Astrocyte (in vitro differentiated cells and primary cell): ENCODE data around the gene ARPC2. TPM values are rescaled to one million over a fixed set of nuclear protein-coding genes. Genes with fewer than 3 reads are reported as not detected.

Source experiments
- DNase-seq: peaks from one replicate; pipeline ENCODE4 v3.0.0-alpha.2; 2010; ENCODE audit warnings: low read depth
- FAIRE-seq: peaks from 2 replicates; lab custom pipeline; 2011; peaks lifted over from hg19 to GRCh38; lab: Jason Lieb, UNC
- H2AFZ ChIP-seq: 2 replicates; pipeline ENCODE4 v1.6.0; 2012; ENCODE audit warnings: low read depth, low read length, inconsistent platforms
- H3K27ac ChIP-seq: 2 replicates; pipeline ENCODE4 v1.5.1; 2011; ENCODE audit warnings: low read depth, low read length, inconsistent platforms
- H3K27me3 ChIP-seq: 2 replicates; pipeline ENCODE4 v1.6.0; 2011; ENCODE audit warnings: low read length, inconsistent platforms; ENCODE audit not compliant: insufficient read depth
- H3K36me3 ChIP-seq: 2 replicates; pipeline ENCODE4 v1.5.1; 2011; ENCODE audit warnings: low read length, inconsistent platforms; ENCODE audit not compliant: insufficient read depth
- H3K4me1 ChIP-seq: 2 replicates; pipeline ENCODE4 v1.5.1; 2011; ENCODE audit warnings: low read length, inconsistent platforms; ENCODE audit not compliant: insufficient read depth
- H3K4me2 ChIP-seq: 2 replicates; pipeline ENCODE4 v1.6.0; 2012; ENCODE audit warnings: low read length, inconsistent platforms
- H3K4me3 ChIP-seq: 2 replicates; pipeline ENCODE4 v1.5.1; 2011; ENCODE audit warnings: low read depth, mild to moderate bottlenecking, low read length, inconsistent platforms; ENCODE audit not compliant: insufficient read depth
- H3K79me2 ChIP-seq: 2 replicates; pipeline ENCODE4 v1.6.0; 2012; ENCODE audit warnings: mild to moderate bottlenecking, low read length, inconsistent platforms; ENCODE audit not compliant: insufficient read depth
- H3K9ac ChIP-seq: 2 replicates; pipeline ENCODE4 v1.6.0; 2012; ENCODE audit warnings: mild to moderate bottlenecking, low read length, inconsistent platforms
- H3K9me3 ChIP-seq: 2 replicates; pipeline ENCODE4 v1.5.1; 2012; ENCODE audit warnings: low read depth, mild to moderate bottlenecking, low read length, inconsistent platforms; ENCODE audit not compliant: insufficient read depth
- H4K20me1 ChIP-seq: 2 replicates; pipeline ENCODE4 v1.6.0; 2012; ENCODE audit warnings: low read length, inconsistent platforms; ENCODE audit not compliant: insufficient read depth
- H3K27ac Mint-ChIP-seq: one replicate; pipeline ENCODE4 v1.8.0; 2021; ENCODE audit warnings: mild to moderate bottlenecking, mixed read lengths; ENCODE audit not compliant: unreplicated experiment
- H3K27me3 Mint-ChIP-seq: one replicate; pipeline ENCODE4 v1.8.0; 2021; ENCODE audit warnings: low read depth, mixed read lengths; ENCODE audit not compliant: unreplicated experiment
- H3K36me3 Mint-ChIP-seq: one replicate; pipeline ENCODE4 v1.8.0; 2021; ENCODE audit warnings: low read depth, mixed read lengths; ENCODE audit not compliant: unreplicated experiment
- H3K4me1 Mint-ChIP-seq: one replicate; pipeline ENCODE4 v1.8.0; 2021; ENCODE audit warnings: low read depth, mixed read lengths; ENCODE audit not compliant: unreplicated experiment
- H3K4me3 Mint-ChIP-seq: one replicate; pipeline ENCODE4 v1.8.0; 2021; ENCODE audit warnings: mild to moderate bottlenecking, moderate library complexity, mixed read lengths; ENCODE audit not compliant: unreplicated experiment
- H3K9me3 Mint-ChIP-seq: one replicate; pipeline ENCODE4 v1.8.0; 2021; ENCODE audit warnings: mild to moderate bottlenecking, mixed read lengths; ENCODE audit not compliant: unreplicated experiment
- EZH2 ChIP-seq: IDR thresholded peaks from 2 replicates; pipeline ENCODE4 v1.6.1; 2012; ENCODE audit warnings: mild to moderate bottlenecking, low read length, inconsistent platforms; ENCODE audit not compliant: insufficient read depth
- total RNA-seq: library from RNA; stranded (reverse); gene quantifications from 2 replicates; pipeline ENCODE4 v1.2.1, GENCODE V29; 2021
- TF ChIP-seq, protein P1 (sequence below): IDR thresholded peaks from 2 replicates; pipeline ENCODE4 v1.5.1; 2011; ENCODE audit warnings: low read depth, mild to moderate bottlenecking, inconsistent platforms, low read length, moderate library complexity; ENCODE audit not compliant: insufficient read depth

Gene ARPC2
- total RNA-seq, 1 donor from 2014 or later: 535 TPM

DNA sequence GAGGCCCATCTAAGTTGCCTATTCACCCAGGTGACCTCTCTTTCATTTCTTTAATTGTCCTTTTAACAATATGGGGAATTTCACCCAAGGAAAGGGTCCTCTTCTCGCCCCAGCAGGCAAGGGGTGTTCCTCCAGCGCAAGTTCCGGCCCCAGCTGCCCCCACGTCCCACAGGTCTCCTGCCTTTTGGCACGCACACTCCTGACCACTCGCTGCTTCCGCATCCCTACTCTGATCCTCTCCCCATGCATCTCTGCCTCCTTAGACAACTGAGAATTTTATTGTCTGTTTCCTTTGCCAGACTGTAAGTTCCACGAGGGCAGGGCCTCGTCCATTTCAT is 684 bp upstream of the ARPC2 start:
- no peak for DNase-seq

DNA sequence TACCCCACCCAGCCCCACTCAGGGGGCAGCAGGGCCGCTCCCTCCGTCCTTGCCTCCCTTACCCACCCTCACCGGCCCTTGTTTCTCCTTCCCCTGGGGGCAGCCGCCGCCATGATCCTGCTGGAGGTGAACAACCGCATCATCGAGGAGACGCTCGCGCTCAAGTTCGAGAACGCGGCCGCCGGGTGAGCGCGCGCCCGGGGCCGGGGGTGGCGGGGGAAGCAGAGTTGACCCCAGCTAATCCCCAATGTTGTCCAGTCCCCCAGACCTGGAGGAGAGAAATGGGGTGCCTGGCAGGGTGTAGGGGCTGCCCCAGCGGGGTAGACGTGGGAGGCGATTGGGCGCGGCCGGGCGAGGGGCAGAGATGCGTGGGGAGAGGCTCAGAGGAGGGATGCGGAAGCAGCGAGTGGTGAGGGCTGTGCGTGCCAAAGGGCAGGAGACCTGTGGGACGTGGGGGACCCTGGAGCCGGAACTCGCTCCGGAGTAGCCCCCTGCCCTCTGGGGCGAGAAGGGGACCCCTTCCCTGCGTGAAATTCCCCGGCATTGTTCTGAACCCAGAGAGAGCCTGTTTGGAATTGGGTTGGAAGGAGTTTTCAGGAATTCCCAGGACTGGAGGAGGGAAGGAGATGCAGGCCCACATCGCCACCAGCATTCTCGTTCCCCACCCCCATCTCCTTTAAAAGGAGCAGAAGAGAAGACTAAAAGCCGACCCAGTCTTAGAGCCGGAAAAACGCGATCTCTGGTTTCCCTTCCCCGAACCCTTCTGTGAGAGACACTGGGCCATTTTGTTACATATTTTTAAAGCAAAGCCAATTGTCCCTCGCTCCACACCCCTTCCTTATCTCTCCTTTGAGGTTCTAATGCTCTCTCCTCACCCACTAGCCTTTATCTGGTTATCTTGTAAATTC is 625 bp downstream of the ARPC2 start:
- peak overlapping the region; percentile 98 for H3K4me3 ChIP-seq
- peaks cover 29% of the 10 kb centered on the region for H3K4me1 Mint-ChIP-seq

More for the DNA sequence above, 684 bp upstream of the ARPC2 start:
- Histone ChIP-seq H3K4me3 (peak overlapping the region; percentile 98), H4K20me1 (peaks cover 38% of the 10 kb centered on the region), H3K9ac (peak overlapping the region; percentile 94), H3K36me3 (peaks cover 12% of the 10 kb centered on the region), H3K79me2 (peaks cover 51% of the 10 kb centered on the region), H3K27ac (peak overlapping the region; percentile 91), H3K4me1 (peaks cover 25% of the 10 kb centered on the region), H3K4me2 (peak overlapping the region; percentile 96), H2AFZ (peak overlapping the region; percentile 86), H3K9me3 (no peaks in the 10 kb centered on the region), H3K27me3 (no peaks in the 10 kb centered on the region)
- no peak for FAIRE-seq
- TF ChIP-seq, protein P1, sequence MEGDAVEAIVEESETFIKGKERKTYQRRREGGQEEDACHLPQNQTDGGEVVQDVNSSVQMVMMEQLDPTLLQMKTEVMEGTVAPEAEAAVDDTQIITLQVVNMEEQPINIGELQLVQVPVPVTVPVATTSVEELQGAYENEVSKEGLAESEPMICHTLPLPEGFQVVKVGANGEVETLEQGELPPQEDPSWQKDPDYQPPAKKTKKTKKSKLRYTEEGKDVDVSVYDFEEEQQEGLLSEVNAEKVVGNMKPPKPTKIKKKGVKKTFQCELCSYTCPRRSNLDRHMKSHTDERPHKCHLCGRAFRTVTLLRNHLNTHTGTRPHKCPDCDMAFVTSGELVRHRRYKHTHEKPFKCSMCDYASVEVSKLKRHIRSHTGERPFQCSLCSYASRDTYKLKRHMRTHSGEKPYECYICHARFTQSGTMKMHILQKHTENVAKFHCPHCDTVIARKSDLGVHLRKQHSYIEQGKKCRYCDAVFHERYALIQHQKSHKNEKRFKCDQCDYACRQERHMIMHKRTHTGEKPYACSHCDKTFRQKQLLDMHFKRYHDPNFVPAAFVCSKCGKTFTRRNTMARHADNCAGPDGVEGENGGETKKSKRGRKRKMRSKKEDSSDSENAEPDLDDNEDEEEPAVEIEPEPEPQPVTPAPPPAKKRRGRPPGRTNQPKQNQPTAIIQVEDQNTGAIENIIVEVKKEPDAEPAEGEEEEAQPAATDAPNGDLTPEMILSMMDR: no peak
- no peak for TF ChIP-seq EZH2
- Mint-ChIP-seq H3K36me3 (peaks cover 2% of the 10 kb centered on the region), H3K9me3 (no peaks in the 10 kb centered on the region), H3K4me1 (peaks cover 19% of the 10 kb centered on the region), H3K4me3 (peak overlapping the region; percentile 90), H3K27ac (peak overlapping the region; percentile 85), H3K27me3 (no peaks in the 10 kb centered on the region)

More for the DNA sequence above, 625 bp downstream of the ARPC2 start:
- peaks cover 64% of the 10 kb centered on the region for H3K79me2 ChIP-seq
- H3K27ac ChIP-seq: peak overlapping the region; percentile 88
- H3K4me1 ChIP-seq: peaks cover 35% of the 10 kb centered on the region
- no peaks in the 10 kb centered on the region for H3K27me3 ChIP-seq
- peaks cover 51% of the 10 kb centered on the region for H4K20me1 ChIP-seq
- H2AFZ ChIP-seq: peak overlapping the region; percentile 38
- peak overlapping the region; percentile 94 for H3K9ac ChIP-seq
- H3K36me3 Mint-ChIP-seq: peaks cover 2% of the 10 kb centered on the region
- no peaks in the 10 kb centered on the region for H3K9me3 ChIP-seq
- peak overlapping the region; percentile 95 for H3K27ac Mint-ChIP-seq
- no peaks in the 10 kb centered on the region for H3K9me3 Mint-ChIP-seq
- DNase-seq (no peak), FAIRE-seq (no peak)
- peak overlapping the region; percentile 95 for H3K4me2 ChIP-seq
- H3K36me3 ChIP-seq: peaks cover 15% of the 10 kb centered on the region
- H3K27me3 Mint-ChIP-seq: no peaks in the 10 kb centered on the region
- H3K4me3 Mint-ChIP-seq: peak overlapping the region; percentile 90
- no peak for TF ChIP-seq EZH2
- TF ChIP-seq, protein P1: no peak
